Tibial artery (tissue), 4 donors: ENCODE results near the gene OR7G1.

Experiments used
- DNase-seq, 2 donors: peaks; one replicate each; pipeline ENCODE4 v3.0.0-alpha.2; 2019
- H3K27ac ChIP-seq, 2 donors: fragments of 200-600 bp; sonication (generic) in 1 of 2; 1 replicate in 1 of 2; 2 replicates in 1 of 2; pipeline ENCODE4 v1.5.1; 2018 to 2019; ENCODE audit warnings: mild to moderate bottlenecking in 1 of 2
- H3K27me3 ChIP-seq, 2 donors: fragments of 200-600 bp; sonication (generic) in 1 of 2; one replicate each; pipeline versions ENCODE4 v1.5.1 to v1.6.0; 2016 to 2019
- H3K36me3 ChIP-seq, 3 donors: fragments of 200-600 bp; sonication (generic) in 2 of 3; one replicate each; pipeline ENCODE4 v1.5.1; 2016 to 2019; ENCODE audit warnings: mild to moderate bottlenecking in 2 of 3
- H3K4me1 ChIP-seq, 4 donors: fragments of 200-600 bp; sonication (generic) in 2 of 4; 1 replicate in 3 of 4; 2 replicates in 1 of 4; pipeline ENCODE4 v1.5.1; 2016 to 2019
- H3K4me3 ChIP-seq, 2 donors: fragments of 200-600 bp; sonication (generic) in 1 of 2; 1 replicate in 1 of 2; 2 replicates in 1 of 2; pipeline ENCODE4 v1.5.1; 2018 to 2019; ENCODE audit warnings: mild to moderate bottlenecking in 2 of 2
- H3K9me3 ChIP-seq, 3 donors: fragments of 200-600 bp; sonication (generic) in 1 of 3; one replicate each; pipeline ENCODE4 v1.5.1; 2016 to 2019
- intact Hi-C: fragments of 100-400 bp; cut with DNase I; formaldehyde crosslinking; loops from one replicate; pipeline ENCODE4 v1.15.0; 2023; ENCODE audit warnings: low total_unique reads
- TF ChIP-seq, protein P1 (sequence below), 2 experiments: fragments of 200-600 bp in 1 of 2; fragments of 450-650 bp in 1 of 2; IDR thresholded peaks; one replicate each; pipeline ENCODE4 v1.5.1; 2017 to 2019; ENCODE audit warnings: antibody characterized with exemption in 2 of 2, mild to moderate bottlenecking in 1 of 2, moderate library complexity in 1 of 2

Gene OR7G1

DNA sequence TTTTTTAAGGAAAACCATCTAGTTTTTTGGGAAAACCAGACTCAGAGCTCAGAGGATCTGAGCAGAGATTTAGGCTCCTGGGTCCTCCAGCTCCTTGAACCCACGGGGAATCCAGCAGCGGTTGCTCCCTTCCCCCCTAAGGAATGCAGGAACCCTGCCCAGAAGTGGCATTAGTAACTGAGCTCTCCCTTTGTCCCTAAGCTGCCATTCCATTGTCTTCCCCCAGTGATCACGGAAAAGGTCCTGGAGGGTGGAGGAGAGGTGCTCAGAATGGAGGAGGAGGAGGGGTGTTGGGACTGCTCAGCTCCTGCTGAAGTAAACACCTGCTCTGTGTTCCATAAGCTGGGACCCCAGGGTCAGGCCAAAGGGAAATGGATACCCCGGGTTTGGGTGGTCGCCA is 45.5 kb downstream of the OR7G1 start:
- Histone ChIP-seq H3K4me3 (no peak overlapping the region), H3K27me3 (no peaks in the 10 kb centered on the region), H3K4me1 (peaks cover 0 to 2% (median 0%) of the 10 kb centered on the region in 4 donors), H3K27ac (no peak overlapping the region), H3K9me3 (no peaks in the 10 kb centered on the region), H3K36me3 (no peaks in the 10 kb centered on the region)
- no peak for DNase-seq
- intact Hi-C loops = no loop called here
- TF ChIP-seq, protein P1, sequence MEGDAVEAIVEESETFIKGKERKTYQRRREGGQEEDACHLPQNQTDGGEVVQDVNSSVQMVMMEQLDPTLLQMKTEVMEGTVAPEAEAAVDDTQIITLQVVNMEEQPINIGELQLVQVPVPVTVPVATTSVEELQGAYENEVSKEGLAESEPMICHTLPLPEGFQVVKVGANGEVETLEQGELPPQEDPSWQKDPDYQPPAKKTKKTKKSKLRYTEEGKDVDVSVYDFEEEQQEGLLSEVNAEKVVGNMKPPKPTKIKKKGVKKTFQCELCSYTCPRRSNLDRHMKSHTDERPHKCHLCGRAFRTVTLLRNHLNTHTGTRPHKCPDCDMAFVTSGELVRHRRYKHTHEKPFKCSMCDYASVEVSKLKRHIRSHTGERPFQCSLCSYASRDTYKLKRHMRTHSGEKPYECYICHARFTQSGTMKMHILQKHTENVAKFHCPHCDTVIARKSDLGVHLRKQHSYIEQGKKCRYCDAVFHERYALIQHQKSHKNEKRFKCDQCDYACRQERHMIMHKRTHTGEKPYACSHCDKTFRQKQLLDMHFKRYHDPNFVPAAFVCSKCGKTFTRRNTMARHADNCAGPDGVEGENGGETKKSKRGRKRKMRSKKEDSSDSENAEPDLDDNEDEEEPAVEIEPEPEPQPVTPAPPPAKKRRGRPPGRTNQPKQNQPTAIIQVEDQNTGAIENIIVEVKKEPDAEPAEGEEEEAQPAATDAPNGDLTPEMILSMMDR (IDR thresholded peaks at IDR 0.05) = no peak

DNA sequence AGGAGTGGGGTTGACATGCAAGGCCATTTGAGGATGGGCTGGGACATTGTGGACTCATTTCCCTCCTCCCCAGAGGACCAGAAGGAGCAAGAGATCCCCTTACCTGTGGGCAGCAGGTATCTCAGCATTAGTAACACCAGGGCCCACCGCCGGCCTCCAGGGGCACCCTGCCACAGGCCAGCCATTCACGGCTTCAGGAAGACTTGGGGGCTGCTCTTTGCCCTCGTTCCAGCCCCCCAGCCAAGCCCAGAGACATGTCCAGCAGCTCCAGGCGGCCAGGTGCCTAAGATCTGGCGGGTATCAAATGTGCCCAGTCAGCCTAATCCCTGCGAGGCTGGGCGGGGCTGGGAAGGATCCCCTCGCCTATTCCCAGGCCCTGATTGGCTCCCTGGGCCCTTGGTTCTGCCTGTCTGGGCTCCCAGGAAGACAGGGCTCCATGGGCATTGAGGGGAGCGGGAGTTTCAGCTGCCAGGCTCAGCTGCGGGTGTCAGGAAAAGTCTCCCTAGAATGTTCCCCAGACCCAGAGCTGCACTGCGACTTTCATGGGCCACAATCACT is 50.0 kb downstream of the OR7G1 start:
- Histone ChIP-seq H3K27ac (no peak overlapping the region), H3K36me3 (no peaks in the 10 kb centered on the region), H3K4me1 (no peaks in the 10 kb centered on the region), H3K4me3 (no peak overlapping the region), H3K27me3 (no peaks in the 10 kb centered on the region), H3K9me3 (no peaks in the 10 kb centered on the region)
- TF ChIP-seq, protein P1 (IDR thresholded peaks at IDR 0.05) = no peak
- intact Hi-C loops = no loop called here
- no peak for DNase-seq
